Measurements from ENCODE around the gene FKBP9. TPM values are rescaled to one million over a fixed set of nuclear protein-coding genes. Genes with fewer than 3 reads are reported as not detected.
A peak's percentile ranks its signal among the peaks of the same experiment; 100 is the strongest.
"Not testable (repeated sequence)": the region's sequence is repeated elsewhere in the genome, so short reads cannot be mapped to it uniquely, and the experiment has no call there.

FKBP9 gene
- total and polyA plus RNA-seq, 2 donors (not counting 3 experiments of a cell fraction or from before 2014, with no cell fraction given) = 88.7 to 124 TPM

DNA sequence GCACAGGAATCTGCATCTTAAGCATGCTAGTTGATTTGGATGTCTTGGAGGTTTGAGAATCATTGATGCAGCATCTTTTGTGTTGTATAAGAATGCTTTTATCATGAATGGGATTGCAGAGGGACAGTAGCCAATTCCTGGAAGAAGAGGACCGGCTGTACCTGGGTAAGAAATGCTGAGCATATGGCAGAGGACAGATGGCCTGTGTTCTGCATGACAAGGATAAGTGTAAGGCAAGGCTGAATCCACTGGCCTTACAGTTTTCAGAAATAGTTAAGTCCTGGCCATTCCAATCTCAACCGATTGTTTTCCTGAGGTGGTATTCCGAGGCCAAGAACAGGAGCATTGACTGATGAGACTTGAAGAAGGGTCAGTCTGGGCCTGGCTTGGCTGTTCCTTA is 41.2 kb upstream of the FKBP9 start:
- TF ChIP-seq GATA2 (IDR thresholded peaks at IDR 0.05; ENCODE audit: insufficient read depth, insufficient read length, low read depth, low read length) = no peak
- intact Hi-C loops (cut with micrococcal nuclease) (no loop called here), dilution Hi-C loops (cut with MboI; ENCODE audit: extremely low pct_ligation_motif_present, low sequenced_read_pairs) (no loop called here)
- H3K9me3 ChIP-seq (replicated peaks; ENCODE audit: control insufficient read depth, insufficient read depth, low read length) = no peaks in the 10 kb centered on the region
- H3K9me1 ChIP-seq (replicated peaks; ENCODE audit: control insufficient read depth, extremely low read depth, insufficient read depth, low read length) = no peaks in the 10 kb centered on the region
- no peak overlapping the region for H3K27ac ChIP-seq (ENCODE audit: insufficient read depth, low read depth, low read length)
- H3K9ac ChIP-seq (replicated peaks; ENCODE audit: extremely low read depth, insufficient read depth, low read length) = no peak overlapping the region
- no peak overlapping the region for H3K4me3 ChIP-seq (replicated peaks in 1 of 3; ENCODE audit: insufficient read depth in 1 of 3, low read depth in 1 of 3, low read length in 3 of 3)
- no peak for FAIRE-seq
- no peak overlapping the region for H2AFZ ChIP-seq (ENCODE audit: low read depth, low read length)
- peaks cover 2 to 11% of the 10 kb centered on the region in 2 experiments for H3K36me3 ChIP-seq (ENCODE audit: control insufficient read depth in 2 of 2, extremely low read depth in 1 of 2, insufficient read depth in 2 of 2, low read length in 2 of 2)
- no peaks in the 10 kb centered on the region for H3K27me3 ChIP-seq (ENCODE audit: control insufficient read depth in 2 of 2, insufficient read depth in 2 of 2, low read length in 2 of 2)
- H3K79me2 ChIP-seq (ENCODE audit: control insufficient read depth, insufficient read depth, low read length) = no peaks in the 10 kb centered on the region
- H3K4me2 ChIP-seq (ENCODE audit: insufficient read depth, low read length) = no peak overlapping the region
- BruUV-seq (replicated peaks) = no TSS peak
- CTCF ChIA-PET = no interaction called here
- no peaks in the 10 kb centered on the region for H3K4me1 ChIP-seq (ENCODE audit: control insufficient read depth, extremely low read depth, insufficient read depth, low read length)
- POLR2A ChIA-PET = no interaction called here
- H4K20me1 ChIP-seq (replicated peaks; ENCODE audit: control insufficient read depth, extremely low read depth, insufficient read depth, low read length) = no peaks in the 10 kb centered on the region
- no peak for DNase-seq (ENCODE audit: low read depth, low spot score)

DNA sequence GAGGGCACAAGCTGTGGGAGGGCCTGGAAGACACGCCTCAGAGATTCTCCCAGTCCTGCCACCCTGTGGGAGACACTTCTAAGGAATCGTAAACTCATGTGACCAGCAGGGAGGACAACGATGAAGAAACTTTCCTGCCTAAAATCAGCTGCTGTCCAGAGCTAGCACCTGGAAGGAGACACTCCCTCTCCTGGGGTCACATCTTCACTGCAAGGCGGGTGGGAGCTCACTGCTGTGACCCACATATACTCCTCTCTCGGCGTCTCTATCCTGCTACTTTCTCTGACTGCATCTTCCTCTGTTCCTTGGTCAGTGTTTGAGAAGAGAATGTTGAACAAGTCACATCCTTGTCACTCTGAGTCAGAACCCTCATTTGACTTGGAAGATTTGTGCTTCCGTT is 40.2 kb upstream of the FKBP9 start:
- H2AFZ ChIP-seq (ENCODE audit: low read depth, low read length); H3K4me3 ChIP-seq (replicated peaks in 1 of 3; ENCODE audit: insufficient read depth in 1 of 3, low read depth in 1 of 3, low read length in 3 of 3); H3K9me1 ChIP-seq (replicated peaks; ENCODE audit: control insufficient read depth, extremely low read depth, insufficient read depth, low read length); POLR2A ChIA-PET; CTCF ChIA-PET; H3K79me2 ChIP-seq (ENCODE audit: control insufficient read depth, insufficient read depth, low read length); H3K4me2 ChIP-seq (ENCODE audit: insufficient read depth, low read length); dilution Hi-C loops (cut with MboI; ENCODE audit: extremely low pct_ligation_motif_present, low sequenced_read_pairs); H3K27me3 ChIP-seq (ENCODE audit: control insufficient read depth in 2 of 2, insufficient read depth in 2 of 2, low read length in 2 of 2); BruUV-seq (replicated peaks); H3K27ac ChIP-seq (ENCODE audit: insufficient read depth, low read depth, low read length); intact Hi-C loops (cut with micrococcal nuclease); H3K9me3 ChIP-seq (replicated peaks; ENCODE audit: control insufficient read depth, insufficient read depth, low read length); DNase-seq (ENCODE audit: low read depth, low spot score); H3K4me1 ChIP-seq (ENCODE audit: control insufficient read depth, extremely low read depth, insufficient read depth, low read length); H3K9ac ChIP-seq (replicated peaks; ENCODE audit: extremely low read depth, insufficient read depth, low read length); H4K20me1 ChIP-seq (replicated peaks; ENCODE audit: control insufficient read depth, extremely low read depth, insufficient read depth, low read length): not testable (repeated sequence)
- peaks cover 2 to 11% of the 10 kb centered on the region in 2 experiments for H3K36me3 ChIP-seq (ENCODE audit: control insufficient read depth in 2 of 2, extremely low read depth in 1 of 2, insufficient read depth in 2 of 2, low read length in 2 of 2)
- peak; percentile 85 for FAIRE-seq

- no TSS peak for BruUV-seq (replicated peaks)
- H4K20me1 ChIP-seq (replicated peaks; ENCODE audit: control insufficient read depth, extremely low read depth, insufficient read depth, low read length) = no peaks in the 10 kb centered on the region
- no peak overlapping the region for H2AFZ ChIP-seq (ENCODE audit: low read depth, low read length)
- ChIA-PET CTCF (no interaction called here), POLR2A (no interaction called here)
- H3K9me1 ChIP-seq (replicated peaks; ENCODE audit: control insufficient read depth, extremely low read depth, insufficient read depth, low read length) = no peaks in the 10 kb centered on the region
- TF ChIP-seq JUN (IDR thresholded peaks at IDR 0.05; ENCODE audit: borderline replicate concordance, insufficient read depth, insufficient read length, low read depth) = no peak
- TF ChIP-seq, protein P1, sequence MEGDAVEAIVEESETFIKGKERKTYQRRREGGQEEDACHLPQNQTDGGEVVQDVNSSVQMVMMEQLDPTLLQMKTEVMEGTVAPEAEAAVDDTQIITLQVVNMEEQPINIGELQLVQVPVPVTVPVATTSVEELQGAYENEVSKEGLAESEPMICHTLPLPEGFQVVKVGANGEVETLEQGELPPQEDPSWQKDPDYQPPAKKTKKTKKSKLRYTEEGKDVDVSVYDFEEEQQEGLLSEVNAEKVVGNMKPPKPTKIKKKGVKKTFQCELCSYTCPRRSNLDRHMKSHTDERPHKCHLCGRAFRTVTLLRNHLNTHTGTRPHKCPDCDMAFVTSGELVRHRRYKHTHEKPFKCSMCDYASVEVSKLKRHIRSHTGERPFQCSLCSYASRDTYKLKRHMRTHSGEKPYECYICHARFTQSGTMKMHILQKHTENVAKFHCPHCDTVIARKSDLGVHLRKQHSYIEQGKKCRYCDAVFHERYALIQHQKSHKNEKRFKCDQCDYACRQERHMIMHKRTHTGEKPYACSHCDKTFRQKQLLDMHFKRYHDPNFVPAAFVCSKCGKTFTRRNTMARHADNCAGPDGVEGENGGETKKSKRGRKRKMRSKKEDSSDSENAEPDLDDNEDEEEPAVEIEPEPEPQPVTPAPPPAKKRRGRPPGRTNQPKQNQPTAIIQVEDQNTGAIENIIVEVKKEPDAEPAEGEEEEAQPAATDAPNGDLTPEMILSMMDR (IDR thresholded peaks at IDR 0.05; ENCODE audit: extremely low read depth in 1 of 2, insufficient read depth in 1 of 2, low read depth in 1 of 2, low read length in 2 of 2) = no peak
- TF ChIP-seq POLR2AphosphoS5 (IDR thresholded peaks at IDR 0.05; ENCODE audit: insufficient read depth, low read depth, low read length) = no peak
- no peak for TF ChIP-seq POLR2A (IDR thresholded peaks at IDR 0.05; ENCODE audit: low read depth, low read length)
- TF ChIP-seq MAX (IDR thresholded peaks at IDR 0.05; ENCODE audit: insufficient read depth, insufficient read length) = no peak
- H3K4me2 ChIP-seq (ENCODE audit: insufficient read depth, low read length) = no peak overlapping the region
- H3K4me1 ChIP-seq (ENCODE audit: control insufficient read depth, extremely low read depth, insufficient read depth, low read length) = peaks cover 2% of the 10 kb centered on the region
- FAIRE-seq (peak; percentile 65), DNase-seq (ENCODE audit: low read depth, low spot score) (peak; percentile 68)
- intact Hi-C loops (cut with micrococcal nuclease) = no loop called here
- H3K36me3 ChIP-seq (ENCODE audit: control insufficient read depth in 2 of 2, extremely low read depth in 1 of 2, insufficient read depth in 2 of 2, low read length in 2 of 2) = peaks cover 2 to 3% of the 10 kb centered on the region in 2 experiments
- no peaks in the 10 kb centered on the region for H3K9me3 ChIP-seq (replicated peaks; ENCODE audit: control insufficient read depth, insufficient read depth, low read length)
- no peaks in the 10 kb centered on the region for H3K27me3 ChIP-seq (ENCODE audit: control insufficient read depth in 2 of 2, insufficient read depth in 2 of 2, low read length in 2 of 2)
- no peaks in the 10 kb centered on the region for H3K79me2 ChIP-seq (ENCODE audit: control insufficient read depth, insufficient read depth, low read length)
- H3K4me3 ChIP-seq (replicated peaks in 1 of 3; ENCODE audit: insufficient read depth in 1 of 3, low read depth in 1 of 3, low read length in 3 of 3) = no peak overlapping the region
- H3K9ac ChIP-seq (replicated peaks; ENCODE audit: extremely low read depth, insufficient read depth, low read length) = no peak overlapping the region
- dilution Hi-C loops (cut with MboI; ENCODE audit: extremely low pct_ligation_motif_present, low sequenced_read_pairs) = no loop called here
- H3K27ac ChIP-seq (ENCODE audit: insufficient read depth, low read depth, low read length) = no peak overlapping the region
Observed at GRCh38 chr7:32921896-32922295, 35.3 kb upstream of the FKBP9 start.

Data from endothelial cell of umbilical vein (primary cell).